ENCODE data around the gene MAD1L1.

MAD1L1 gene

GRCh38 chr7:2139004-2139699 lies 93.6 kb downstream of the MAD1L1 start:
- DNase-seq (ENCODE audit: low spot score), result no peak

DNA sequence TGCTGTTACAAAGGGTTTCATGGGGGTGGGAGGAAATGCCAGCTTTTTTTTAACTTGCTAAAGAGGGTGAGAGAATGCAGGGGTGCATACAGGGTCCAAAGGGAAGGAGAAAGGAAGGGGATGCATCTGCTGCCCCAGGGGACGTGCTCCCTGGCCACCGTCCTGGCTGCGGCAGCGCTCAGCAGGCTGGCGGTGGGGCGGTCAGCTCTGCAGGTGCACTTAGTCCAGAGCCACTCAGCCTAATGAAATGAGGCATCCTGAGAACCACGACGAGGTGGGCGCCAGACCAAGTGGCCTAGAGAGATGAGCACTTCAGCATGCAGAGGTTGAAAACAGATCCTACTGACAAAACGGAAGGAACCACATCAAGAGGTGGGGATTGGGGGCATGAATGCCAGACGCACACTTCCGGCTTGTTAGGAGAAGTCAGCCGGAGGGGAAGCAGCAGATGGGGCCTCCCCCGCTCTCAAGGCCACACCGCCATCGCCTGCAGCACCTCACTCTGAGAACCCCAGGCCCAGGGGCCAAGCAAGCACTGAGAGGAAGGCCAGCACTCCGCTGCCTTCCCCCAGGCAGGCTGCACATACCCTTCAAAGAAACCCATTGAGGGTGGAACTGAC lies 94.5 kb downstream of the MAD1L1 start:
- no peak for DNase-seq (ENCODE audit: low spot score)

- DNase-seq (ENCODE audit: low spot score), result no peak
These were observed 98.0 kb downstream of the MAD1L1 start for GRCh38 chr7:2134740-2135139.

DNA sequence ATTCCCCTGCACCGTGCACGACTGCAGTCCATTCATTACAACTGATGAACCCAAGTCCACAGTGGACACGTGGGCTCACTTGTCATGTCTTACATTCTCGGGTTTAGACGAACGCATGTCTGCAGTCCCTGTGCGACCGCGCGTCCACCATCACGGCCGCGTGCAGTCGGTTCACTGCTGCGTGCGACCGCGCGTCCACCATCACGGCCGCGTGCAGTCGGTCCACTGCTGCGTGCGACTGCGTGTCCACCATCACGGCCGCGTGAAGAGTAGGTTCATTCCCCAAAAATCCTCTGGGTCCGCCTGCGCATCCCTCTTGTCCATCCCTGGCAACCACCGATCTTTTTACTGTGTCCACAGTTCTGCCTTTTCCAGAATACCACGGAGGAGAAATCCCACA lies 100.5 kb downstream of the MAD1L1 start:
- DNase-seq (ENCODE audit: low spot score), result no peak

- no peak for DNase-seq (ENCODE audit: low spot score)
These were observed 100.9 kb downstream of the MAD1L1 start for GRCh38 chr7:2131800-2132199.

DNA sequence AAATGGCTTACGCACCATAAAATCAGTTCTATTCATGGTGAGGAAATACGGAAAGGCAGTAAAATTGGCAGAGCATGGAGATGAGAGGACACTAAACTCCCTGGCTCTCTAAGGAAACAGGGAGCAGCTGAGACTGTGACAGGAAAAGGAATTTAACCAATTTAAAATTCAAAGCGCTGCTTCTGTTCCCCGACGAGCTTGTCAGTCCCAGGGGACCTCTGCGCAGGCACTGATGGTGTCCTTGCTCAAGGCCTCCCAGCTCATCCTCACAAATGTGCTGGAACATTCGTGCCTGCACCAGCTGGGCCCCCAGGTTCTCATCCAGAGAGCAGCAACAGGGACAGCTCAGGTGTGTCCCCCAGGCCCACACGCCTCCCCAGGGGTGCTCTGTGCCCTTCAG lies 101.4 kb downstream of the MAD1L1 start:
- DNase-seq (ENCODE audit: low spot score), result no peak

DNA sequence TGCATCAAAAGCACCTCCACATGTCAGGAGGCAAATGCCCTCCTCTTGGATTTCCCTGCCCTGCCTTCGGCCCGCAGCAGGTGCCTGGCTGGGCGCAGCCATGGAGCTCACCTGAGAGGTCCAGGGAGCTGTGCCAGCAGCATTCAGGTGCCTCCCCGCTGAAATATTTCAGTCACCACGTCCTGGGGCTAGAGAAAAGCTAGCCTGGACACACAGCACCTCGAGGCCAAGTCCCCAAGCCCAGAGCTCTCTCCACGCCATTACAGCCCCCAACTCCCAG lies 102.7 kb downstream of the MAD1L1 start:
- no peak for DNase-seq (ENCODE audit: low spot score)

DNA sequence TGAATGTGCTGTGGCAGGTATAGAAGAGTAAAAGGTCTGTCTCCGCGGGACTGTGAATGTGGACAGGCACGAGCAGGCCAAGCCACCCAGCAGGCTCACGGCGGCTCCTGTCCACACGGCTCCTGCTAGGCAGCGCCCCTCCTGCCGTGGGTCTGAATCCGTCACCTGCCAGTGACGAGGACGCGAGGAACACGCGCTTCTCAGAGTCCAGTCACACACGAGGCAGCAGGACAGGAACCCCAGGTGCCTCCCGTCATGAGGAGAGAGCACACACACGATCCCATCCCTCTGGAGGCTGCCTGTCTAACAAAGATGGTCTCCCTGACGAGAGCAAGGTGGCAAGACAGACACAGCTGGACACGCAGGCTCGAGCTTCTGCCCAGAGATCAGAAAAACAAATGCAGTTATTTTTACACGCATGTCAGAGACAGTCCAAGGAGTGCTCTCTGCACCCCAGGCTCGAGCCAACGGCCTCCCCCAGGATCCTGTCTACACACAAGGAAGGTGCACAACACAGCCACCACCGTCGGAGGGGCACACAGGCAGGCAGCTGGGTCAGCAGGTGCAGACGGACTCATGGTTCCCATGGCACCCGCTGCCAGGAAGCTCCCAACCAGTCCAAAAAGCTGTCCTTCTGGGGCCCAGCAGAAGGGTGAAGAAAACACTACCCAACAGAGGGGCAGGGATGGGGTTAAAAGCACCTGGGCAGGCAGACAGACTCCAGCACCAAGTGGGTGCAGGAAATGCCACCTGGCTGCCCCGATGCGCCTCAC lies 103.2 kb downstream of the MAD1L1 start:
- DNase-seq (ENCODE audit: low spot score), result no peak

DNA sequence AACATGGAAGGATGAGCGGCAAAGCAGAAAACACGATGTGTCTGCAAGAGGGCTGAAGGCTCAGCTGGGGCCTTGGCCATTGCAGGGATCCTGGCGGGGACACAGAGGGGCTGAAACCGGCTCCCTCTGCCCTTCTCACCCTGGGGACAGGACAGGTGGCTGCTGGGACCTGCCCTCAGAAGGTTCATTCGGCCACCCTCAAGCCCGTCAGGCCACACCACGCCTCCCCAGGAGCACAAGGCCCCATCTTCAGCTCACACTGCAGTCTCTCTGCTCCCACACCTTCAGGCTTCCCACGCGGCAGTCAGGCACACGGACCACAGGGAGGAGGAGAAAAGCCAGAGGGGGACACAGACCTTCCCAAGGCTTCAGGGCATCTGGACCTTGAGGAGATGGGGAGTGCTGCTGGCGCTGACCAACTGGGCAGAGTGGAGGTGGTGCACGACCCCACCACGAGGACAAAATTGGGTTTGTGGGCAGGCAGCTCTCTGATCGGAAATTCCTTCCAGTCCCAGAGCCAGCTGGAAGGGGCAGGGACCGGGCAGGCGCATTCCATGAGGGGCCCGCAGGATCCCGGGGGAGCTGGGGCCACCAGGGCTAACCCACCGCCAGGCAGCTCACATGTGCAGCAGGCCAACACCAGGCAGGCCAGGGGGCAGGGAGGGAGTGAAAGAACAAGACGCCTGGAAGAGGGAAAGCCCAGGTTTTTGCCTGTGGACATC lies 104.0 kb downstream of the MAD1L1 start:
- no peak for DNase-seq (ENCODE audit: low spot score)

GRCh38 chr7:2126621-2127020 lies 106.1 kb downstream of the MAD1L1 start:
- no peak for DNase-seq (ENCODE audit: low spot score)

DNA sequence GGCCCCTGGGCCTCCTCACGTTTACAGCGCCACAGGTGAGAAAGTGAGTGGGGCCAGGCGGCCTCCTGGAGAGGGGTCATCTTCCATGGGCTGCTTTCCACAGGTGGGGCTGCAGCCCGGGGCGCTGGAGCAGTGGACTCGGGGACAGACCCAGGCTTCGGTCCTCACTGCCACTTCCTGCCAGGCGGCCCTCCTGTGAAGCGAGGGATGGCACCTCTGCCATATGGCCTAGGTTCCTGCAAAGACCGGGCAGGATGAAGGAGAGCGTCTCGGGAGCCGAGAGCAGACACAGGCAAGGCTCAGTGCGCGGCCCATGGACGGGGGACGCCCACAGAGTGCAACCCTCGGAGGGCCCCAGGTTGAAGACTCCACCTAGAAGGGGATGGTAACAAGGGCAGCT lies 106.8 kb downstream of the MAD1L1 start:
- no peak for DNase-seq (ENCODE audit: low spot score)

GRCh38 chr7:2124604-2125345 lies 108.0 kb downstream of the MAD1L1 start:
- DNase-seq (ENCODE audit: low spot score), result no peak

GRCh38 chr7:2123916-2124315 lies 108.8 kb downstream of the MAD1L1 start:
- DNase-seq (ENCODE audit: low spot score), result no peak

GRCh38 chr7:2123360-2123759 lies 109.4 kb downstream of the MAD1L1 start:
- DNase-seq (ENCODE audit: low spot score), result no peak

DNA sequence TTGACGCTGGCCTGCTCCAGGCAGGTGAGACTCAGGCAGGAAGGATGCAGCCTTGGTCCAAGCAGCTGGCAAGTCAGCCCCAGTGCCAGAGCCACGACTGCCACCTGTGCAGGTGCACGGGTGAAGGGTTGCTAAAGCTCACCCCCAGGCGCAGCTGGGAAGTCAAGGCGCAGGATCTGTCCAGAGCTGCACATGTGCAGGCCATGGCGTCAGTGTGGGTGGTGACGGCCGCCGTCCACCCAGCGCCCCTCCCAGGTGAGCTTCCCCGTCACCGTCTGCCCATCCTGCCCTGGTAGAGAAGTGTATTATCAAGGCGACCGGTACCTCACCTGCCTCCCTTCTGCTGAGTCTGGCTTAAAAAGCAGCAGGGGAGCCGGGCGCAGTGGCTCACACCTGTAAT lies 110.1 kb downstream of the MAD1L1 start:
- DNase-seq (ENCODE audit: low spot score), result no peak

DNA sequence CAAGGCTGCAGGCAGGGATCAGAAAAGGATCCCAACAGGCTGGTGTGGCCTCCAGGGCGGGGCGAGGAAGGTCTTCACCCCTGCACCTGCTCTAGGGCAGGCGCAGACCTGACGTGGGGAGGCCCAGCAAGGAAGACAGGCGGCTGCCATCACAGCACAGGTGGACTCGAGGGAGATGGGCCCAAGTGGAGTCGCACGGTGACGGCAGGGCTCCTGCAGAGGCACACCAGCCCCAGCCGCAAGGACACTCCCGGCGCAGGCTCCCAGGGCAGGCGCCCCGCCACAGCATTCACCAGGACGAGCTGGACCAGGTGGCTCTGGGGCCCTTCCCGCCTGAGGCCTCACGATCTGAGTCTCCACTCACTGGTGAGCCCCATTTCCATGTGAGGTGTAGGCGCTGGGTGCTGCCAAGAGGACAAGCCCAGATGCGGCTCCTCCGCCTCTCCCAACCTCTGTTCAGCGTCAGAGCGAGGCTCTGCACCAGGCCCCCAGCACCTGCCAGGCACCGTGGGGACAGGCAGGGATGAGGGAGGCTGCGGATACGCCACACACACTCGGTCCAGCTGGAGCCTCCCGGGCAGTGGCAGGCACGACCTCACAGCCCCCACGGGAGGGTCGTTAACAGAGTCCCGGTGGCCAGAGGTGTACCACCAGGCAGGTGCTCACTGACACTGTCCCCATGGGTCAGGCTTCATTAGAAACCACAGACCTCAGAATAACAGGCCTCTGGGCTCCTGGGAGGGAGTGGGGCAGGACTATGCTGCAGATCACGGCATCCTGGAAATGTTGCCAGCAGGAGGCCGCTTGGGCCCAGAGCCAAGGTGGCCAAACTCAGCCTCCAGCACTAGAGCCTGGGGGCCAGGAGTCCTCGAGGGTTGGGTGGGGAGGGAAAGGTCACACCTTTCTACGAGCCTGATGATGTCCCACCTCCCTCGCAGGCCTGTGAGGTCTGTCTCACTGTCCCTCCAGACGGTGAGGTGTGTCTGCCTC lies 111.6 kb downstream of the MAD1L1 start:
- no peak for DNase-seq (ENCODE audit: low spot score)

- no peak for DNase-seq (ENCODE audit: low spot score)
These were observed 112.5 kb downstream of the MAD1L1 start for GRCh38 chr7:2120251-2120660.

DNA sequence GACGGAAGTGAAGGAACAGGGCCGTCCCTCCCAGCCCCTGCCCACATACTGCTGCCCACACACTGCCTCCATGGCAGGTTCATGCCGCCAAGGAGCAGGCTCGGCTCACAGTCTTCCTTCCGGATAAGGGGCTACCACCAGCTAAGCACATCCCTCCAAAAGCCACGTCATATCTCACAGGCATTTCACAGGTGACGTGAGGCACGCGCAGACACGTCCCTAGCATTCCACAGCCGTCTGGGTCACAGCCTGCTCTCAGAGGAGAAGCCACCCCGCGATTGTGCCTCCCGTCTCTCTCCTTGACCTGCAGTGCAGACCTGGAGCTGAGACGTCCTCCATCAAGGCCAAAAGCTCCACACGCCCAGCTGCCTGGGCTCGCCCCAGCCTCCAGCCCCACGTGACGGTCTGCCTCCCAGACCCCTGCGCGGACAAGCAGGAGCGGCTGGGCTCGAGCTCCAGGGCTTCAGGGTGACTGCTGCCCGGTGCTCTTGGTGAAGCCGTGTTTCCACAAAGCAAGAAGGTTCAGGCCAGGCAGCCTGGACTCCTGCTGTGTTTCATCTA lies 114.0 kb downstream of the MAD1L1 start:
- DNase-seq (ENCODE audit: low spot score), result no peak

DNA sequence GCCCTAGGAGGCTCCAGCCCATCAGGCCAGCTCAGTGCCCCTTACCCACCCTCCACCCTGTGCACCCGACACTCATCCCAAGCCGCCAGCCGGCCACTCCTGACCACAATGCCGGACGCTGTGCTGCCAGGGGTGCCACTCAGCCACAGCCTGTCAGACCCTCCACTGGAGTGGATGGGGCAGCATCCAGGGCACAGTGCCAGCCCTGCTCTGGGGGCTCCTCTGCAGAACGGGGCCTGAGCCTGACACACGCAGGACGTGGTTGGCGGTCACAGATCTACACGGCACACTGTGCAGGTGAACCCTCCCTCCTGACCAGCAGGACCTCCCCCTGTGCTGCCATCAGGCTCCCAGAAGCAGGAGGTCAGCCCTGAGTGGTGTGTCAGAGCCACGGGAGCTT lies 114.7 kb downstream of the MAD1L1 start:
- no peak for DNase-seq (ENCODE audit: low spot score)

DNA sequence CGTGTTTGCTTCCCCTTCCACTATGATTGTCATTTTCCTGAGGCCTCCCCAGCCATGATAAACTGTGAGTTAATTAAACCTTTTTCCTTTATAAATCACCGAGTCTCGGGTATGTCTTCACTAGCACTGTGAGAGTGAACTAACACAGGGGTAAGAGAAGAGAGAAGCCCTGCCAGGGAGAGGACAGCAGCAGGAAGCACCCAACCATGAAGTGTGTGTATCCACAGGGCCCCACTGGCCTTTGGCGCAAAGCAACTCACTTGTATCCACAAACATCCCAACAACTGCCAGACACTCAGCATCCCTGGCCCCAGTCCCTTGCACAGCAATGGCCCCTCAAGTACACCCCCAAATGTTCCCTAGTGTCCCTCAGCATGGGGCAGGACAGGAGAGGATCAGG lies 115.1 kb downstream of the MAD1L1 start:
- DNase-seq (ENCODE audit: low spot score), result no peak

All from D341Med (cell line).